GM06990 (cell line): ENCODE data around the gene RABEP2.
"Not testable (repeated sequence)": the region's sequence is repeated elsewhere in the genome, so short reads cannot be mapped to it uniquely, and the experiment has no call there.

Source experiments
- DNase-seq: peaks from one replicate; pipeline ENCODE4 v3.0.0-alpha.2; 2011; ENCODE audit not compliant: insufficient read length; ENCODE audit errors: extremely low read depth
- H3K27me3 ChIP-seq: replicated peaks from 2 replicates; pipeline ENCODE4 v1.6.0; 2011; ENCODE audit warnings: low read length; ENCODE audit not compliant: control insufficient read depth, insufficient read depth
- H3K36me3 ChIP-seq: 2 replicates; pipeline ENCODE4 v1.5.1; 2011; ENCODE audit warnings: low read length; ENCODE audit not compliant: control insufficient read depth, insufficient read depth
- H3K4me3 ChIP-seq: replicated peaks from 2 replicates; pipeline ENCODE4 v1.5.1; 2011; ENCODE audit warnings: low read depth, mild to moderate bottlenecking, control low read depth, low read length
- CTCF ChIP-seq: IDR thresholded peaks from 2 replicates; pipeline ENCODE4 v1.5.1; 2011; ENCODE audit warnings: low read length, control low read depth, mild to moderate bottlenecking, inconsistent platforms; ENCODE audit not compliant: insufficient read depth, poor library complexity, severe bottlenecking

RABEP2 gene

GRCh38 chr16:28874406-28874805 lies 50.6 kb downstream of the RABEP2 start:
- H3K4me3 ChIP-seq: no peak overlapping the region
- no peaks in the 10 kb centered on the region for H3K27me3 ChIP-seq
- TF ChIP-seq CTCF: no peak
- H3K36me3 ChIP-seq: peaks cover 11% of the 10 kb centered on the region
- DNase-seq: no peak

GRCh38 chr16:28873543-28874201 lies 51.4 kb downstream of the RABEP2 start:
- DNase-seq: no peak
- Histone ChIP-seq H3K4me3 (no peak overlapping the region), H3K27me3 (no peaks in the 10 kb centered on the region), H3K36me3 (peaks cover 18% of the 10 kb centered on the region)
- peak; percentile 85 for TF ChIP-seq CTCF

GRCh38 chr16:28872952-28873351 lies 52.1 kb downstream of the RABEP2 start:
- Histone ChIP-seq H3K27me3 (no peaks in the 10 kb centered on the region), H3K4me3 (no peak overlapping the region), H3K36me3 (peaks cover 18% of the 10 kb centered on the region)
- no peak for DNase-seq
- no peak for TF ChIP-seq CTCF

GRCh38 chr16:28869201-28869600 lies 55.8 kb downstream of the RABEP2 start:
- Histone ChIP-seq H3K4me3 (no peak overlapping the region), H3K36me3 (peaks cover 26% of the 10 kb centered on the region), H3K27me3 (no peaks in the 10 kb centered on the region)
- no peak for TF ChIP-seq CTCF
- DNase-seq: no peak

- peaks cover 23% of the 10 kb centered on the region for H3K36me3 ChIP-seq
- H3K27me3 ChIP-seq, H3K4me3 ChIP-seq, DNase-seq: not testable (repeated sequence)
Observed at GRCh38 chr16:28867646-28868045, 57.4 kb downstream of the RABEP2 start.

DNA sequence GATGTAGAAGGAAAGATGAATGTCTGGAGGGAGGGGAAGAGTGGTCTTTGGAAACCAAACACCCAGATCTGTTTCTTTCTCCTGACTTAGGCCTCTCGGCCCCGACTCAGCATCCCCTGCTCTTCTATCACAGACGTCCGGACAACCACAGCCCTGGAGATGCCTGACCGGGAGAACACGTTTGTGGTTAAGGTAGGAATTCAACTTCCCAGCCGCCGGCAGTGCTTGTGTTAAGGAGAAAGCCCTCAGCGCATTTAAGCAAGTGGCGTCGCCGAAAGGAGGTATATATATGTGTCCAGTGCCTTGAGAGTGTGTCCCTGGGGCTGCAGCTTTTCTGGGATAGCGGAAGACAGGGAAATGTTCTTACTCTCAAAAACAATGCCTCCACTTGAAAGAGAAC lies 57.8 kb downstream of the RABEP2 start:
- DNase-seq: no peak
- Histone ChIP-seq H3K36me3 (peaks cover 23% of the 10 kb centered on the region), H3K4me3 (no peak overlapping the region), H3K27me3 (no peaks in the 10 kb centered on the region)
- no peak for TF ChIP-seq CTCF
